Measurements from ENCODE around the gene MTFR1L. TPM values are rescaled to one million over a fixed set of nuclear protein-coding genes. Genes with fewer than 3 reads are reported as not detected.

The MTFR1L gene
- total and polyA plus RNA-seq, 5 donors from 2014 or later: 29.7 to 56.1 (median 32.9) TPM

- DNase-seq: no peak
- Histone ChIP-seq H3K27ac (ENCODE audit: insufficient read depth, low read length, poor library complexity, severe bottlenecking) (no peak overlapping the region), H3K27me3 (ENCODE audit: control insufficient read depth, insufficient read depth, low read length) (no peaks in the 10 kb centered on the region), H3K4me1 (ENCODE audit: control insufficient read depth, insufficient read depth, low read length, poor library complexity, severe bottlenecking) (peaks cover 21% of the 10 kb centered on the region), H3K9me3 (ENCODE audit: control insufficient read depth in 2 of 2, low read length in 2 of 2) (no peaks in the 10 kb centered on the region), H3K36me3 (ENCODE audit: control insufficient read depth, insufficient read depth, low read length) (peaks cover 4% of the 10 kb centered on the region), H3K4me3 (ENCODE audit: low read depth, low read length) (no peak overlapping the region)
- ATAC-seq (ENCODE audit: low read depth in 2 of 2): no peak
- Mint-ChIP-seq H3K27me3 (peaks cover 10% of the 10 kb centered on the region), H3K27ac (no peak overlapping the region), H3K36me3 (peaks cover 20% of the 10 kb centered on the region), H3K4me3 (no peak overlapping the region), H3K4me1 (peaks cover 0 to 43% (median 22%) of the 10 kb centered on the region in 4 donors), H3K9me3 (no peaks in the 10 kb centered on the region)
These were observed 13.3 kb upstream of the MTFR1L start for GRCh38 chr1:25806418-25806817.

- no peak overlapping the region for H3K27ac Mint-ChIP-seq
- peaks cover 10% of the 10 kb centered on the region for H3K27me3 Mint-ChIP-seq
These were observed 12.0 kb upstream of the MTFR1L start for GRCh38 chr1:25807480-25808390.

GRCh38 chr1:25808481-25809244, 11.1 kb upstream of the MTFR1L start:
- Histone ChIP-seq H3K27ac (ENCODE audit: insufficient read depth, low read length, poor library complexity, severe bottlenecking) (no peak overlapping the region), H3K9me3 (ENCODE audit: control insufficient read depth in 2 of 2, low read length in 2 of 2) (no peaks in the 10 kb centered on the region), H3K4me1 (ENCODE audit: control insufficient read depth, insufficient read depth, low read length, poor library complexity, severe bottlenecking) (peaks cover 5% of the 10 kb centered on the region), H3K4me3 (ENCODE audit: low read depth, low read length) (no peak overlapping the region), H3K27me3 (ENCODE audit: control insufficient read depth, insufficient read depth, low read length) (no peaks in the 10 kb centered on the region), H3K36me3 (ENCODE audit: control insufficient read depth, insufficient read depth, low read length) (peaks cover 4% of the 10 kb centered on the region)
- no peak for ATAC-seq (ENCODE audit: low read depth in 2 of 2)
- Mint-ChIP-seq H3K27me3 (peaks cover 10% of the 10 kb centered on the region), H3K4me1 (peaks cover 0 to 24% (median 7%) of the 10 kb centered on the region in 4 donors), H3K36me3 (peaks cover 24% of the 10 kb centered on the region), H3K4me3 (no peak overlapping the region), H3K9me3 (peaks cover 0 to 2% (median 0%) of the 10 kb centered on the region in 7 donors), H3K27ac (no peak overlapping the region)
- no peak for DNase-seq

More at GRCh38 chr1:25807480-25808390, 12.0 kb upstream of the MTFR1L start:
- Histone ChIP-seq H3K4me3 (ENCODE audit: low read depth, low read length) (no peak overlapping the region), H3K36me3 (ENCODE audit: control insufficient read depth, insufficient read depth, low read length) (peaks cover 4% of the 10 kb centered on the region), H3K4me1 (ENCODE audit: control insufficient read depth, insufficient read depth, low read length, poor library complexity, severe bottlenecking) (peaks cover 13% of the 10 kb centered on the region), H3K27me3 (ENCODE audit: control insufficient read depth, insufficient read depth, low read length) (no peaks in the 10 kb centered on the region), H3K27ac (ENCODE audit: insufficient read depth, low read length, poor library complexity, severe bottlenecking) (no peak overlapping the region), H3K9me3 (ENCODE audit: control insufficient read depth in 2 of 2, low read length in 2 of 2) (no peaks in the 10 kb centered on the region)
- Mint-ChIP-seq H3K9me3 (peaks cover 0 to 2% (median 0%) of the 10 kb centered on the region in 7 donors), H3K4me1 (peaks cover 0 to 31% (median 12%) of the 10 kb centered on the region in 4 donors), H3K4me3 (no peak overlapping the region), H3K36me3 (peaks cover 20% of the 10 kb centered on the region)
- DNase-seq (no peak), ATAC-seq (ENCODE audit: low read depth in 2 of 2) (no peak)

- peaks cover 4% of the 10 kb centered on the region for H3K36me3 ChIP-seq (ENCODE audit: control insufficient read depth, insufficient read depth, low read length)
- ATAC-seq (ENCODE audit: low read depth in 2 of 2): no peak
- peaks cover 0 to 20% (median 6%) of the 10 kb centered on the region in 4 donors for H3K4me1 Mint-ChIP-seq
- H3K9me3 ChIP-seq (ENCODE audit: control insufficient read depth in 2 of 2, low read length in 2 of 2): no peaks in the 10 kb centered on the region
- peaks cover 24% of the 10 kb centered on the region for H3K36me3 Mint-ChIP-seq
- H3K27me3 Mint-ChIP-seq: peaks cover 10% of the 10 kb centered on the region
- H3K27ac Mint-ChIP-seq: no peak overlapping the region
- peaks cover 5% of the 10 kb centered on the region for H3K4me1 ChIP-seq (ENCODE audit: control insufficient read depth, insufficient read depth, low read length, poor library complexity, severe bottlenecking)
- no peaks in the 10 kb centered on the region for H3K27me3 ChIP-seq (ENCODE audit: control insufficient read depth, insufficient read depth, low read length)
- H3K27ac ChIP-seq (ENCODE audit: insufficient read depth, low read length, poor library complexity, severe bottlenecking): no peak overlapping the region
- H3K4me3 Mint-ChIP-seq: no peak overlapping the region
- peaks cover 0 to 2% (median 0%) of the 10 kb centered on the region in 7 donors for H3K9me3 Mint-ChIP-seq
- DNase-seq: no peak
- H3K4me3 ChIP-seq (ENCODE audit: low read depth, low read length): no peak overlapping the region
These were observed 10.3 kb upstream of the MTFR1L start for GRCh38 chr1:25809283-25809926.

- Histone ChIP-seq H3K27ac (ENCODE audit: insufficient read depth, low read length, poor library complexity, severe bottlenecking) (no peak overlapping the region), H3K27me3 (ENCODE audit: control insufficient read depth, insufficient read depth, low read length) (no peaks in the 10 kb centered on the region), H3K4me3 (ENCODE audit: low read depth, low read length) (no peak overlapping the region), H3K4me1 (ENCODE audit: control insufficient read depth, insufficient read depth, low read length, poor library complexity, severe bottlenecking) (peaks cover 5% of the 10 kb centered on the region), H3K9me3 (ENCODE audit: control insufficient read depth in 2 of 2, low read length in 2 of 2) (no peaks in the 10 kb centered on the region), H3K36me3 (ENCODE audit: control insufficient read depth, insufficient read depth, low read length) (peaks cover 4% of the 10 kb centered on the region)
- Mint-ChIP-seq H3K27me3 (peaks cover 4% of the 10 kb centered on the region), H3K27ac (peak overlapping the region in 2 of 3 donors; percentile 11 to 20), H3K9me3 (peaks cover 0 to 2% (median 0%) of the 10 kb centered on the region in 7 donors), H3K36me3 (peaks cover 23% of the 10 kb centered on the region), H3K4me1 (peaks cover 0 to 16% (median 5%) of the 10 kb centered on the region in 4 donors), H3K4me3 (no peak overlapping the region)
- DNase-seq (no peak), ATAC-seq (ENCODE audit: low read depth in 2 of 2) (no peak)
These were observed 9.8 kb upstream of the MTFR1L start for GRCh38 chr1:25809929-25810328.

GRCh38 chr1:25810341-25811299, 9.1 kb upstream of the MTFR1L start:
- H3K36me3 Mint-ChIP-seq: peaks cover 19% of the 10 kb centered on the region
- Histone ChIP-seq H3K4me3 (ENCODE audit: low read depth, low read length) (no peak overlapping the region), H3K27me3 (ENCODE audit: control insufficient read depth, insufficient read depth, low read length) (no peaks in the 10 kb centered on the region), H3K4me1 (ENCODE audit: control insufficient read depth, insufficient read depth, low read length, poor library complexity, severe bottlenecking) (peaks cover 5% of the 10 kb centered on the region), H3K9me3 (ENCODE audit: control insufficient read depth in 2 of 2, low read length in 2 of 2) (no peaks in the 10 kb centered on the region), H3K36me3 (ENCODE audit: control insufficient read depth, insufficient read depth, low read length) (no peaks in the 10 kb centered on the region), H3K27ac (ENCODE audit: insufficient read depth, low read length, poor library complexity, severe bottlenecking) (no peak overlapping the region)
- peaks cover 0 to 13% (median 5%) of the 10 kb centered on the region in 4 donors for H3K4me1 Mint-ChIP-seq
- ATAC-seq (ENCODE audit: low read depth in 2 of 2): peak; percentile 75 to 76
- peak overlapping the region in 2 of 4 donors; percentile 32 for H3K4me3 Mint-ChIP-seq
- peaks cover 0 to 2% (median 0%) of the 10 kb centered on the region in 7 donors for H3K9me3 Mint-ChIP-seq
- no peaks in the 10 kb centered on the region for H3K27me3 Mint-ChIP-seq
- peak; percentile 65 to 76 (median 69) for DNase-seq
- peak overlapping the region in 2 of 3 donors; percentile 11 to 20 for H3K27ac Mint-ChIP-seq

All from CD4-positive, CD25-positive, alpha-beta regulatory T cell (primary cell).